Left forelimb (tissue), 1 donor: ENCODE measurements around the gene ELOF1.
"Not testable (repeated sequence)": the region's sequence is repeated elsewhere in the genome, so short reads cannot be mapped to it uniquely, and the experiment has no call there.

Experiments
- DNase-seq: peaks from one replicate; pipeline ENCODE4 v3.0.0-alpha.2; 2018; ENCODE audit warnings: low spot score

ELOF1 gene

DNA sequence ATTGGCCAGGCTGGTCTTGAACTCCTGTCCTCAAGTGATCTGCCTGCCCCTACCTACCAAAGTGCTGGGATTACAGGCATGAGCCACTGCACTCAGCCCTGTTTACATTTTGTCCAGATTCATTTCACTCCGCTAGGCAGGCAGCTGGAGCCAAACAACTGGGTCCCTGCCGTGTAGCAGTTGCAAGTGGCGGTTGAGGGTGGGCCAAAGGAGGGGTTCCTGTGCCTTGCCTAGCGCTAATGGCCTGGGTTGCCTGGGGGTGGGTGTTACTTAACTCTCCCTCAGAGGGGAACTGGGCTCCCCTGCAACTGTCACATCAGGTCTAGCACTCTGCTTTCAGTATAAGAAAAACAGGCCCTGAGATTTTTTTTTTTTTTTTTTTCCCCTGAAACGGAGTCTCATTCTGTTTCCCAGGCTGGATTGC is 11.0 kb upstream of the ELOF1 start:
- DNase-seq, result no peak

DNA sequence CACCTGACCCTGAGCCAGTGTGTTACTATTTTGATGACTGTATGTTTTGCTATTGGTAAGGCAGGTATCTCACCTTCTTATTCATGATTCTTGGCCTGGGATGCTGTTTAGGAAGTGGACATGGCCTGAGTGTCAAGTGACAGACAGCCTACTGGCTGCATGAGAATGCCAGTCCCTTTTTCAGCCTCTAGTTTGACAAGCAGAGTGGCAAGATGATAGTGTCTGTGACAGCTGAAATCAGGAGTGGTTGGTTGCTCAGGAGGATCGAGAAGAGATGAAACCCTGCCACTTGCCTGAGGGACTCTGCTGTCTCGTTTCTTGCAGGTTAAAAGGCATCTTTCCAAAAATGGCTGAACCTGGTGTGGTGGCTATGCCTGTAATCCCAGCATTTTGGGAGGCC is 7.1 kb upstream of the ELOF1 start:
- no peak for DNase-seq

DNA sequence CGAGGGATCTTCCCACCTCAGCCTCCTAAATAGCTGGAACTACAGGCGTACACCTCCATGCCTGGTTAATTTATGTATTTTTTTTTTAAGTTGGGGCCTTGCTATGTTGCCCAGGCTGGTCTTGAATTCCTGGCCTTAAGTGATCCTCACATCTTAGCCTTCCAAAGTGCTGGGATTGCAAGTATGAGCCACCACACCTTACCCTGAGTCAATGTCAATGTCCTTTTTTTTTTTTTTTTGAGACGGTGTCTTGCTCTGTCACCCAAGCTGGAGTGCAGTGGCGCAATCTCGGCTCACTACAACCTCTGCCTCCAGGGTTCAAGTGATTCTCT is 6.6 kb upstream of the ELOF1 start:
- not testable (repeated sequence) for DNase-seq

DNA sequence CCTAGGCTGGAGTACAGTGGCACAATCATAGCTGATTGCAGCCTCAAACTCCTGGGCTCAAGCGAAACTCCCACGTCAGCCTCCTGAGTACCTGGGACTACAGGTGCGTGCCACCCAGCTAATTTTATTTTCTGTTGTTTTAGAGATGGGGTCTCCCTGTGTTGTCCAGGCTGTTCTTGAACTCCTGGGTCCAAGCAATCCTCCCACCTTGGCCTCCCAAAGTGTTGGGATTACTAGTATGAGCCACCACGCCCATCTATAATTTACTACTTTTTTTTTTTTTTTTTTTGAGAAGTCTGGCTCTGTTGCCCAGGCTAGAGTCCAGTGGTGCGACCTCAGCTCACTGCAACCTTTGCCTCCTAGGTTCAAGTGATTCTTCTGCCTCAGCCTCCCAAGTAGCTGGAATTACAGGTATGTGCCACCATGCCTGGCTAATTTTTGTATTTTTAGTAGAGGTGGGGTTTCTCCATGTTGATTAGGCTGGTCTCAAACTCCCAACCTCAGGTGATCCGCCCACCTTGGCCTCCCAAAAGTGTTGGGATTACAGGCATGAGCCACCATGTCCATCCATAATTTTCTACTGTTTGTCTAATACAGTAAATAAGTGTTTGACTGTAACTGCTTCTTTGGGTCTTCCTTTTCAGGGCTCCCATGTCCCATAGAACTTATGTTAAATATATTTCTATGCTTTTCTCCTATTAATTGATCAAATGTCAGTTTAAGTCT is 5.2 kb upstream of the ELOF1 start:
- not testable (repeated sequence) for DNase-seq

DNA sequence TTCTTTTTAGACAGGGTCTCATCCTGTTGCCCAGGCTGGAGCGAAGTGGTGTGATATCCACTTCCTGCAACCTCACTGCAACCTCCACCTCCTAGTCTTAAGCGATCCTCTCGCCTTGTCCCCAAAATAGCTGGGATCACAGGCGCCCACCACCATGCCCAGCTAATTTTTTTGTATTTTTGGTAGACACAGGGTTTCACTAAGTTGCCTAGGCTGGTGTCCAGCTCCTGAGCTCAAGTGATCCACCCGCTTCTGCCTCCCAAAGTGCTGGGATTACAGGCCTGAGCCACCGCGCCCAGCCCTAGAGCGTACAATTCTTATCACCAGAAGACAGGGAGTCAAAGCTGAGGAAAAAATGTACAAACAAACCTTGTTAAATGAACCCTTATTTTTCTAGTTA is 4.5 kb upstream of the ELOF1 start:
- DNase-seq, result no peak

DNA sequence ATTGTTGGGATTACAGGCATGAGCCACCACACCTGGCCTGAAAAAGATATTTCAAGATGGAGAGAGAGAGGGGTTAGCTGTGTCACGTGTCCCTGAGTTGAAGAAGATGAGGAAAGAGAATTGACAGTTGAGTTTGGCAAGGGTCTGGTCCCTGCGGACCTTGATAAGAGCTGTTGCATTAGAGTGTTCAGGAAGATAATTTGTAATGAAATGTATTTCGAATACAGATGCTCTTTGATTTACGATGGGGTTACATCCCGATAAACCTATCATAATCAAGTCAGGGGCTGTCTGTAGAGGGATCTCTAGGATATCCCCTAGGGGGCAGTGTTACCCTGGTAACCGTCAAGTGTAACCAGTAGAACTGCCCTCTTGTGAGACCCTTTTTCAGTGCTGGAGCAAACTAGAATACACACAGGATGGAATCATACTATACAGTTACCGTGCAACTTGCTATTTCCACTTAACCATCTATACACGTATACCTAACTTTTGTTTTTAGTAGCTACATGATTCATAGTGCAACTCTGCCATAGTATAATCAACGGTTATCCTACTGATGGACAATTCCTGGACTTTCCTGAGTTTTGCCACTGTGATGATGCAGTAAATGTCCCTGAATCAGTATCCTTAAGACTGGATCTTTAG is 1.5 kb upstream of the ELOF1 start:
- DNase-seq, result no peak

DNA sequence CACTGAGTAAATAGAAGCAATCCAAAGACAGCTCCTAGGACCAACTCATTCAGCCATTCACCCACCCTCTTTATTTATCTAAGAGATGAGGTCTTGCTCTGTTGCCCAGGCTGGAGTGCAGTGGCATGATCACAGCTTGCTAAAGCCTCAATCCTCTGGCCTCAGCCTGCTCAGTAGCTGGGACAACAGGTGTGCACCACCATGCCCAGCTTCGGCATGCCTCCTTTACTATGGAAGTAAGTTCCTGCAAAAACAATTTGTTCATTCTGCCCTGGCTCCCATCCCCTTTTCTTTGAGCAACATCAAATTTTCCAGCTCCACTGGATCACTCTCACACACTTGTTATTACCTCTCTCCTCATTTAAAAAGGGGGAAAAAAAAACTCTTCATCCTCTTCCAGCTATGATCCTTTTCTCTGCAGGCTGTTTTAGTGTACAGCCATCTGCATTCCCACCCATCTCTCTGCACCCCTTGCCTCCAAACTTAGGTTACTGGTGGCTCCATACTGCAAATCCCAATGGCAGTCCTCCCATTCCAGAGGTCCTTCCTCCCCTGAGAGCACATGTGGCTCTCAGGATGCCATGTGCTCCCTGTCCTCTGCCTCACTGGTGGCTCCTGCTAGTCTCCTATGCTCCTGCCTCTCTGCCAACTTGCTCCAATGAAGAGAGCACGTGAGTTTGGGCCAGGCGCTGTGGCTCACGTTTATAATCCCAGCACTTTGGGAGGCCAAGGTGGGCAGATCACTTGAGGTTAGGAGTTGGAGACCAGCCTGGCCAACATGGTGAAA is 2.2 kb downstream of the ELOF1 start:
- no peak for DNase-seq

DNA sequence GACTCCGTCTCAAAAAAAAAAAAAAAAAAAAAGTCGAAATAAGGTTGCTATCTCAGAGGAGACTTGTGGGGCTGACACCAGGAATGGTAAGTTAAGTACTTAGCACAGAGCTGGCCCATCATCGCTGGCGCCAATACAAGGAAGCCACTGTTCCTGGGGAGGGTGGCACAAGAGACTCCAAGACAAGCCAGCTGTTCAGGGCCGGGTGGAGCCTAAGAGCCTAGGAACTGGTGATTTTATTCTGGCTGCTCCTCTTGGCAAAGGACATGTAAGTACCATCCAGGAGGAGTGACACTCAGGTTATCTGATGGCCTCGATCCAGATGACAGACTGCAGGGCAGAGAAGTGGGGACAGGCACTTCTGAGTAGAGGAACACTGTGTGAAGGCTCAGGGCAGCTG is 3.8 kb downstream of the ELOF1 start:
- DNase-seq, result no peak

DNA sequence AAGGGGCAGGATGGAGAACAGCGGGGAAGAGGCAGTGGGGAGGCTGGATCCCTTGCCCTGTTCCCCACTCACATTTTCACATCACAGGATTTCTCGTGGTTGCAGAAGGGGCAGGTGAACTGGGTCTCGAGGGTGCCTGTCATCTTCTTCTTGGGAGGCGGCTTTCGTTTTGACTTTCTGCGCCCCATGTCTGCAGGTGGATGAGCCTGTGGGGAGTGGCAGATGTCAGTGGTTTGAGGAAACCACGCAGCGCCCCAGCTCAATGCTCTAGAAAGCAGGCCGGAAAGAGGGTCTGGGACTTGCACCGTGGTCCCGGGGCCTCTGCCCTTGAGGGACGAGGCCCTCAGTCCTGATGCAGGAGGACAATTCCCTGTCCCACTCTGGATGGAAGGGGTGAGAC is 4.9 kb downstream of the ELOF1 start:
- no peak for DNase-seq

DNA sequence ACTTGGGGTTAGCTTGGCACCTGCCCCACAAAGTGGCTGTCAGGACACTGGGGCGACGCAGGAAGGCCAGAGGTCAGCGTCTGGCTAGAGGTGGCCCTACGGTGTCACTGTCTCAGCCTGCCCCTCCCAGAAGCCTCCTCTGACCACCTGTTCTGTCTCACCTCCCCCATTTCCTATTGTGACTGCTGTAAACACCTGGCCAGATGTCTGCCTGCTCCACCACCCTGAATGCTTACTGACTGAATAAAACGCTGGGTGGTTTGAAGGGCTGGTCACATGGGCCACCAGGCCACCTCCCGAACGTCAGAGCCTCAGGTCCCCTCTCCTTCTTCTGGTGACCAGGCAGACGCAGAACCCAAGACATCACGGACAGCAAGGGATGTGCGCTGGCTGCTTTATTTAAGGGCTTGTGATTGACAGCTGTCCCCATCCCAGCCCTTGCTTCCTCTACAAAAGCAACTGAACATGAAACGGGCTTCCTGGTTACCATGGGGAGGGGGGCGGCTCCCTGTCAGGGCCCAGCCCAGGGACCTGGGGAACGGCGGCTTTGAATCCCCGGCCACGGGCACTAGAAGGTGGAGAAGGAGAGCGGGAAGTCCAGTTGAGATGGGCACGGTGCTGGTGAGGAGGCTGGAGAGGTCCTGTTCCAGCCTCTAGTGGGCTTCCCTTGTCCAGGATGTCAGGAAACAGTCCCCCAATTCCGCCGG is 6.2 kb downstream of the ELOF1 start:
- no peak for DNase-seq

DNA sequence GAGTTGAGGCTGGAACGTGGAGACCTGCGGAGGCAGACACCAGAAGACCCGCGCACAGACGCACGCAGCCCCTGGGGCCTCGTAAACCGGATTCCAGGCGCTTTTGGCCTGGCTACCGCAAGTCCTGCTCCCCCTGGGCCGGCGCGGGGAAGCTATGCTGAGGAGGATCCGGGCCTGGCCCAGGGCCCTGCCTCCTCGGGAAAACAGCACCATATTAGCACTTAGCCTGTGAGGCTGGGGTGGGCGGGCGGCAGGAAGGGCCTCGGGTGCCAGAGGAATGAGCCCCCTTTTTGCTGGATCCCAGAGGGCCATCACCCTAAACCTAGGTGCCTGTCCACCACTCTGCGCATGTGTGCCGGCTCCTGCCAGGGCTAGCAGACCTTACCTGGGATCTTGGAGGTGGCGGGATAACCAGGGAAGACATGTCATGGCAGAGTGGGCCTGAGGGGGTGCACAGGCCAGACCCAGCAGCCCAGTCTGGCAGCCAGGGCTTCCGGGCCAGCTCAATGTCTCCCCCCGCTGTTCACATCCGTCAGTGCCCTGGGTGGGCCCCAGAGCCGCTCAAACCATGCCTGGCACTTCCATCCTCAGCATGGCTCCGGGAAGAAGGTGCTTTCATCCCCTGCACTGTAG is 7.3 kb downstream of the ELOF1 start:
- no peak for DNase-seq

DNA sequence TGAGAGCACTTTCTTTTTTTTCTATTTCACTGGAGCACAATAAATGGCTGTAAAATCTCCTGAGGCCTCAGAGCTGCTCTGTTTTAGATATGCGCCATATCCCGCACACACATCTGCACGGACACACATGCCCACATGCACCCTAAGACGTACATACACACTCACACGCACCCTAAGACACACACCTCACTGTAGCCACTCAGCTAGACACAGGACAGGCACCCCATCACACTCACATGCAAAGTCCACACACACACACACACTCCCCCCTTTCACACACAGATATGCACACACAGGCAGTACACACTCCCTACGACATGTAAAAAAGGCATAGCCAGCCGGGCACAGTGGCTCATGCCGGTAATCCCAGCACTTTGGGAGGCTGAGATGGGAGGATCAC is 8.8 kb downstream of the ELOF1 start:
- no peak for DNase-seq

DNA sequence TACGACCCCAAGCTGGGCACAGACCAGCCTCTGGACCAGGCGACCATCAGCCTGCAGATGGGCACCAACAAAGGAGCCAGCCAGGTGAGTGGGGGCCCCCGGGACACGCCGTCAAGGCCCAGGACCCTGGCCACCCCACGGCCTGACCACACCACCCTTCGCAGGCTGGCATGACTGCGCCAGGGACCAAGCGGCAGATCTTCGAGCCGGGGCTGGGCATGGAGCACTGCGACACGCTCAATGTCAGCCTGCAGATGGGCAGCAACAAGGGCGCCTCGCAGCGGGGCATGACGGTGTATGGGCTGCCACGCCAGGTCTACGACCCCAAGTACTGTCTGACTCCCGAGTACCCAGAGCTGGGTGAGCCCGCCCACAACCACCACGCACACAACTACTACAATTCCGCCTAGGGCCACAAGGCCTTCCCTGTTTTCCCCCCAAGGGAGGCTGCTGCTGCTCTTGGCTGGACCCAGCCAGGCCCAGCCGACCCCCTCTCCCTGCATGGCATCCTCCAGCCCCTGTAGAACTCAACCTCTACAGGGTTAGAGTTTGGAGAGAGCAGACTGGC is 9.6 kb downstream of the ELOF1 start:
- DNase-seq, result no peak

DNA sequence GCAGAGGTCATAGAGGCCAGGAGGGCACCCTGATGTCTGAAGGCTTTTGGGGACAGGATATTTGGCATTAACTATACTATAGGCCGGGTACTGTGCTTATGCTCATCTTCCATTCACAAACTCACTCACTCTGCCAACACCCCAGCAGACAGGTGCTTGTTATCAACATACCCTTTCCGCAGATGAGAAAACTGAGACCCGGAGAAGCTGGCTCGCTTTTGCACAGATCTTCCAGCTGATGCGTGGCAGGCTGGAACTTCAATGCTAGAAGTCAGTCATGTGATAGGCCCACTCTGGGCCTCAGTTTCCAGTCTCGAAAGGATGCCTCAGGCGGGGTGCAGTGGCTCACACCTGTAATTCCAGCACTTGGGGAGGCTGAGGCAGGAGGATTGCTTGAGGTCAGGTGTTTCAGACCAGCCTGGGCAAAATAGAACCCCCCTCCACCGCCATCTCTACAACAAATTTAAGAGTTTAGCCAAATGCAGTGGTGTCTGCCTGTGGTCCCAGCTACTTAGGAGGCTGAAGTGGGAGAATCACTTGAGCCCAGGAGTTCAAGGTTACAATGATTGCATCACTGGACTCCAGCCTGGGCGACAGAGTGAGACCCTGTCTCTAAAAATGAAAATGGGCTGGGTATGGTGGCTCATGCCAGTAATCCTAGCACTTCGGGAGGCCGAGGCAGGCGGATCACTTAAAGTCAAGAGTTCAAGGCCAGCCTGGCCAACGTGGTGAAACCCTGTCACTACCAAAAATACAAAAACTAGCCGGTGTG is 10.9 kb downstream of the ELOF1 start:
- DNase-seq, result no peak

DNA sequence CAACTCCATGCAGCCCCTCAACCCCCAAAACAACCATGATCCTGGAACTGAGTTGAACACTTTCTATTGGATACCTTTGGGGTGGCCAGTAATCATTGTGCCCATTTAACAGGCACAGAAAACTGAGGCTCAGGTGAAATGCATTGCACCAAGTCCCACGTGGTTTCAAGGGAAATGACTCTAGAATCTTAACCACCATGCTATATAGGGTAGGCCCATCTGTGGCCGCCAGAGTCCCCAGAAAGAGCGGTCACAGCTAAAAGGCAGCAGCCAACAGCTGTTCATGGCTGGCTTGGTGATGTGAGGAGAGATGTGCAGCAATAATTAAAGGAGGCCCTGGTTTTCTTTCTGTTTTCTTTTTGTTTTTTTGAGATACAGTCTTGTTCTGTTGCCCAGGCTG is 17.8 kb downstream of the ELOF1 start:
- DNase-seq, result no peak

DNA sequence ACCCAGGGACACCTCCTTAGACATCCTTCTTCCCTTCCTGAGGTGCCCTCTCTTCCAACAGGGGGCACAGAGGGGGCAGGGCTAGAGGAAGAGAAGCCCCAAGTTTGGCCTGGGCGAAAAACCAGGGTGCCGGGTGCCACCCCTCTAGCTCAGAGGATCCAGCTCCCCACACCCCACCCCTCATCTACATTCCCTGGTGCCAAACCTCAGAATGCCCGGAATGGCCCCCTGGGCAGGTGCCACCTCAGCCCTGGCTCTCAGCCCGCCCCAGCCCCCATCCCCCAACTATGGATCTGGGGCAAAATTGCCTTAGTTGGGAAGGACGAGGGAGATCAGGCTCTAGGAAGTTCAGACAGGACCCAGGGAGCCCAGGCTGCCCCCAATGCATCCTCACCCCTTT is 18.4 kb downstream of the ELOF1 start:
- no peak for DNase-seq

DNA sequence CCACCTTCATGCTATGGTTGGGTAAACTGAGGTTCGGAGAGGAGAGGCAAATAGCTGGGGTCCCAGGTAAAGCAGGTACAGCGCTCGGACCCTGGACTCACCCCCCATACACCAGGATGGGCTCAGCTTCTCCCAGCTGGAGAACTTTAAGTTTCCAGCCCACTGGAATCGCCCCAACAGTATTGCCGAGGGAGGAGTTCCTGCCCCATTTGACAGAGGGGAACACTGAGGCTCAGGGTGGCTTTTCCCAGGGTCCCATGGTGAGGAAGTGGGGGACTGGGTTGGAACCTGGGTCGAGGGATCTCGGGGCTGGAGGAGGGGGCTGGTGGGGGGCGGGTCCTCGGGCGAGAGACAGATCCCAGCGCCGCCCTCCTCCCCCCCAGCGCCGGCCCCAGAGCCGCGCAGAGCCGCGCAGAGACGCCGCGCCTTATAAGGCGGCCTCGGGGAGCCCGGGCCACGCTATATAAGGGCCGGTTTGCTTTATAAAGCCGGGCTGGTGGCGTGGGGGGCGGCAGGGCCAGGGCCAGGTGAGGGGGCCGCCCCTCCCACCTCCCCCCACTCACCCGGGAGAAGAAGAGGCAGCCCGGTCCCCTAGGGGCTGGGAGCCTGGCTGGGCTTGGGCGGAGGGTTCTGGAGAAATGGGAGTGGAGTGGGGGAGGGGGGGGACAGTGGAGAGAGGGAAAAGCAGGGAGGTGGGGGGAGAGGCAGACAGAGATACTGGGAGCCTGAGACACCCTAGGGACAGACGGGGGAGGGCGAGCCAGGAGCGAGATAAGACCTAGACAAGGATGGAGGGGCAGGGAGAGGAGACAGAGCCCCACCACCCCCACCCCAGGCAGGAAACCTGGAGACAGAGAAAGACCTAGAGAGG is 19.3 kb downstream of the ELOF1 start:
- no peak for DNase-seq

DNA sequence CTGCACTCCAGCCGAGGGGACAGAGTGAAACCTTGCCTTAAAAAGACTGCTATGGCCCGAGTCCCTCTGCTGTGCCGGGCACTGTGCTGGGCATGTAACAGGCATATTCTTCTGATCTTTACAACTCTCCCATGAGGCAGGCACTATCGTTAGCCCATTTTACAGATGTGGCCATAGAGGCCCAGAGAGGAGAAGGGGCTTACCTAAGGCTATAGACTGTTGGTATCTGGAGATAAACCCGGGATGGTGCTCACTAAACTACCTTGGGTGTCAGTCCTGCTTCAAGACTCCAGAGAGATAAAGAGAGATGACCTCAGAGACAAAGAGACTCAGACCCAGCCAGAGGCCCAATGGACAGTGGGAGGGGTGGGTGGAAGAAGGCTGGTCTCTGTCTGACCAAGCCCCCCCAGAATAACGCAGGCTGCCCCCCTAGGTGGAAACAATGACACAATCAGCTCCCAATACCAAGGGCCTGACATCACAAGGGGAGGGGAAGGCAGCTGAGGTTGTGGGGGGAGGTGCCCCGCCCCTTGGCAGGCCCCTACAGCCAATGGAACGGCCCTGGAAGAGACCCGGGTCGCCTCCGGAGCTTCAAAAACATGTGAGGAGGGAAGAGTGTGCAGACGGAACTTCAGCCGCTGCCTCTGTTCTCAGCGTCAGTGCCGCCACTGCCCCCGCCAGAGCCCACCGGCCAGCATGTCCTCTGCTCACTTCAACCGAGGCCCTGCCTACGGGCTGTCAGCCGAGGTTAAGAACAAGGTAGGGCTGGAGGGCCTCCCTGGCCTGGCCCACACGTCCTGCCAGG is 20.6 kb downstream of the ELOF1 start, which contains the start of gene CNN1:
Gene CNN1 (plus strand): TSS at position 620 of the 805 bp plus-strand sequence. CDS start 77 bp downstream, at position 697.
- peak; percentile 78 for DNase-seq
